Activated CD4-positive, CD25-positive, alpha-beta regulatory T cell (primary cell): ENCODE measurements around the gene AGAP6.
"Not testable (repeated sequence)": the region's sequence is repeated elsewhere in the genome, so short reads cannot be mapped to it uniquely, and the experiment has no call there.

Source experiments
- DNase-seq, 4 experiments: peaks; one replicate each; lab custom pipeline; 2025; lab: John Stamatoyannopoulos, UW

AGAP6 gene

GRCh38 chr10:49988376-49988775, at the start of gene AGAP6:
AGAP6 (plus strand) TSS chr10:49988406; CDS start chr10:49988716, 310 bp downstream.
- not testable (repeated sequence) for DNase-seq

DNA sequence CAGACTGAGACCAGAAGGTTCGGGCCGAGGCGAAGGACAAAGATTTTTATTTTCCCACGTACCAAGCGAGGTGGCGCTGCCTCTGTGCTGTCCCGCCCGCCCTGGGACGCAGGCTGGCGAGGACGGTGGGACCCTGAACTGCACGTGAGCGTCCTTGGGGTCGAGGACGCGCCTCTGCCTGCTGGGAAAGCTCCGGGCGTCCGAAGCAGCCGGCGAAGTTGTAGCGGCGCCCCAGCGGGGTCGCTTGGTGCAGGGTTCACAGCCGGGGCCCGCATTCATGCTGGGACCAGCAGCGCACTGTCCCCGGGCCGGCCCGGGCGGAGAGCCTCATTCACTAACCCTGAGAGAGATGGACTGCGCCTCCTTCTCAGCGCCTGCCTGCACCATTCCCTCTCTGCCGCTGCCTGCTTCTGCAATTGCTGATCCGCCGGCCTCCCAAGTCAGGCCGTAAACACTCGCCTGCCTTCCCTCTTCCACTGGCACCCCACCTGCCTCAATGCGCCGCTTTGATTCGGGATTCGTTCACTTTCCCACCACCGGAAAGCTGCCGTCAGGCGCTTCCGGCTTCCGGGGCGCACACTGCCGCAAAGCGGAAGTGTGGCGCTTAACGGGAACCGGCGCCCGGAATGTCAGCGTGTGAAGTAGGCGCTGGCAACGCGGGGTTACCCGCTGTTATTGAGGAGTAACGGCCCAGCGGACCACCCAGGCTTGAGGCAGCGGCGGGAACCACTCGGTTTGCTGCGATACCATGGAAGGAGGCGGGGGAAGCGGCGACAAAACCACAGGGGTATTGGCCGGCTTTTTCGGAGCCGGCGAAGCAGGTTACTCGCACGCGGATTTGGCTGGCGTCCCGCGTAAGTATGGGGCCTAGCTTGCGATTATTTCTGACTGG, 46.5 kb upstream of the AGAP6 start, which contains the start of the genes PARG and TIMM23B:
Gene PARG, minus strand, starts transcription at position 581 of the 892 bp plus-strand sequence. Its CDS starts 302 bp downstream, at position 279.
Gene TIMM23B, plus strand, starts transcription at position 607 of the 892 bp plus-strand sequence. Its CDS starts 142 bp downstream, at position 749.
- peak; percentile 43 to 60 (median 52) for DNase-seq

- DNase-seq = not testable (repeated sequence)
Observed at GRCh38 chr10:49942339-49942705, 45.9 kb upstream of the AGAP6 start.

DNA sequence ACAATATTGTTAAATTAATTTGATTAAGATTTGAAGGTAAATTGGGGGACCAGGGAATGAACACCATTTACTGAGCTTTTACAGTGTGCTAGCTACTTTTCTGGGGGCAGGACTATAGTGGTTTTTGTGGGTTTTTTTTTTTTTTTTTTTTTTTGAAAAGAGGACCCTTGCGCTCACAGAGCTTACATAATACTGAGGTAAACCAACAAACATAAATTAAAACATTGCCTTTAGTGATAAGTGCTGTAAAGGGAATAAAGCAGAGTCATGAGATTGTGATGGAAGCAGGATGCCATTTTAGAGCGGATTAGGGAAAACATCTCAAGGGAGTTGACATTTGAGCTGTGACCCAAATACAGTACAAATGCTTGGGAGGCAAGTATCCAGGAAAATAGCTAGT, 44.6 kb upstream of the AGAP6 start:
- DNase-seq = not testable (repeated sequence)

DNA sequence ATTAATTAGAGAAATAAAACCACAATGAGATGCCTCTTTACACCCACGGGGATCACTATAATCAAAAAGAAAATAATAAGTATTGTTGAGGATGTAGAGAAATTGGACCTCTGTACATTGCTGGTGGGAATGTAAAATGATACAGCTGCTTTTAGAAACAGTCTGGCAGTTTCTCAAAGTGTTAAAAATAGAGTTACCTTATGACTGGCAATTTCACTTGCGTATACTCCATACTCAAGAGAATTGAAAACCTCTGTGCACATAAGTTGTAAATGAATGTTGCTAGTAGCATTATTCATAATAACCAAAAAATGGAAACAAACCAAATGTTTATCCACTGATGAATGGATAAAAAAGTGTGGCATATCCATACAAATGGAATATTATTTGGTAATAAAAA, 40.1 kb upstream of the AGAP6 start:
- not testable (repeated sequence) for DNase-seq

DNA sequence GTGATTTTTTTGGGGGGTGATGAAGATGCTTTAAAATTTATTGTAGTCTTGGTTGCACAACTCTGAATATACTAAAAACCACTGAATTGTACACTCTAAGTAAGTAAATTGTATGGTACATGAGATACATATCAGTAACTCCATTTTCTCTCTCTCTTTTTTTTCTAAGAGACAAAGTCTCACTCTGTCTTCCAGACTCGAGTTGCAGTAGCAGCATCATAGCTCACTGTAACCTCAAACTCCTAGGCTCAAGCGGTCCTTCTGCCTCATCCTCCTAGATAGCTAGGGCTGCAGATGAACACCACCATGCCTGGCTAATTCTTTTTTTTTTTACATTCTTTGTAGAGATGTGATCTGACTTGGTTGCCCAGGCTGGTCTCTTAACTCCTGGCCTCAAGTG, 39.5 kb upstream of the AGAP6 start:
- not testable (repeated sequence) for DNase-seq

GRCh38 chr10:49952006-49952405, 36.2 kb upstream of the AGAP6 start:
- DNase-seq = not testable (repeated sequence)

- not testable (repeated sequence) for DNase-seq
Observed at GRCh38 chr10:49953122-49953521, 35.1 kb upstream of the AGAP6 start.

- DNase-seq = not testable (repeated sequence)
Observed at GRCh38 chr10:49970331-49970857, 17.8 kb upstream of the AGAP6 start.

- DNase-seq = not testable (repeated sequence)
Observed at GRCh38 chr10:49971466-49971865, 16.7 kb upstream of the AGAP6 start.

GRCh38 chr10:49972094-49972493, 16.1 kb upstream of the AGAP6 start:
- not testable (repeated sequence) for DNase-seq

GRCh38 chr10:49977756-49978155, 10.4 kb upstream of the AGAP6 start:
- DNase-seq = not testable (repeated sequence)

- not testable (repeated sequence) for DNase-seq
Observed at GRCh38 chr10:49987207-49987606, 999 bp upstream of the AGAP6 start.

DNA sequence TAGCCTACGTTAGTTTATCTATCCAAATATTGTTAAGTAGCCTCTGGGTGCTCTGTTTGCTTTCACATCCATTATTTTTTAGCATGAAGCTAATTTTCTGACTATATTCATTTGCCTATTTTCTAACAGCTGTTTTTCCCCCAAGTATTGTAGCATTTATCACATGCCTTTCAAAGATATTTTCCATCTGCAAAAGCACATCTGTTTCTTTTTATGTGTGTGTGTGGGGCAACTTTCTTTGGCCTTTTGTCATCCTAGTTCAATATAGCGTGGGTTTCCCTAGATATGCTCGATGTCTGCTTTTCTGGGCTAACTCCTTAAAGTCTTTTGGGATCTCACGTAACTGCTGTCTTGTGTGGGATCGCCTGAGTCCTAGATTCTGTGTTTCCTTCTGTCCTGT, 7.1 kb downstream of the AGAP6 start:
- DNase-seq = not testable (repeated sequence)

DNA sequence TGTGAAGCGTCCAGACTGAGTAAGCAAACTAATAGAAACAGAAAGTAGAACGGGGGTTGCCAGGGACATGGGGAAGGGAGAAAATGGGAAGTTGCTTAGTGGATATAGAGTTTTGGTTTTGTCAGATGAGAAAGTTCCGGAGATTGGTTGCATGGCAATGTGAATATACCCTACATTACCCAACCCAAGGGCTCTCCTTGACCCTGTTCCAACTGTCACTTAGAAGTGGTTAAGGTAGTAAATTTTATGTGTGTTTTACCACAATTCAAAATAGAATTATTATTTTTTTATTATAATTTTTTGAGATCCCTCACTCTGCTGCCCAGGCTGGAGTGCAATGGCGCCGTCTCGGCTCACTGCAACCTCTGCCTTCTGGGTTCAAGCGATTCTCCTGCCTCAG, 25.8 kb downstream of the AGAP6 start:
- not testable (repeated sequence) for DNase-seq

GRCh38 chr10:50015596-50016220, 27.5 kb downstream of the AGAP6 start:
- not testable (repeated sequence) for DNase-seq

DNA sequence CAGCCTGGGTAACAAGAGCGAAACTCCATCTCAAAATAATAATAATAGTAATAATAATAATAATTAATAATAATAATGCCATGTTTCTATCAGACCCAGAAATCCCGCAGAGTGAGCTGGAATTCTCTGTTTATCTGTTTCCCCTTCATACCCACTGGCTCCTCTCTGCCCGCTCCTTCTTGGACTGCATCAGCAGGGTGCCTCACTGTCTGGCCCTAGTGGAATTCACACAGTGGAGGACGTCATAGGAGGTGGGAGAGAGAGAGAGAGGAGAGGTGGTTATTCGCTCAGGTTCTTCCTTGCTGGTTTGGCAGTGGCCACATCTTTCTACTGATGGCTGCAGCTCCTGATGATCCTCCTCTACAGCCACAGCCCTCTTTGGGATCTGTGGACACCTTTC, 28.7 kb downstream of the AGAP6 start:
- not testable (repeated sequence) for DNase-seq

DNA sequence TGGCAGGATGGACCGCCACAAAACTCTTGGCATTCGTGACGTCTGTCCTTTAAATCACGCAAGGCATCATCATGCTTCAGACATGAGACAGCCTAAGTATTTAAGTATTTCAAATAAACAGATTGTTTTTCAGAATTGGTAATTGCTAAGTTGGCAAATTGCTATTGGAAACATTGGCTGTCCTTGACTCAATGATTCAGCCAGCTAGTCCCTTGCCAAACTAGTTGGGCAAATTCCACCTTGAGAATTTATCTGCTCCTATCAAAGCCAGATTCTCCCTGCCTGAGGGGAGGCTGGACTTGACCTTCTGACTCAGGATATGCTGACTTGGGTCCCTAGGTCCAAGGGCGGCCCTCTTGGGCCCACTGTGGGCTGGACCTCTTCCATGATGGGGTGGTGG, 29.4 kb downstream of the AGAP6 start:
- not testable (repeated sequence) for DNase-seq

DNA sequence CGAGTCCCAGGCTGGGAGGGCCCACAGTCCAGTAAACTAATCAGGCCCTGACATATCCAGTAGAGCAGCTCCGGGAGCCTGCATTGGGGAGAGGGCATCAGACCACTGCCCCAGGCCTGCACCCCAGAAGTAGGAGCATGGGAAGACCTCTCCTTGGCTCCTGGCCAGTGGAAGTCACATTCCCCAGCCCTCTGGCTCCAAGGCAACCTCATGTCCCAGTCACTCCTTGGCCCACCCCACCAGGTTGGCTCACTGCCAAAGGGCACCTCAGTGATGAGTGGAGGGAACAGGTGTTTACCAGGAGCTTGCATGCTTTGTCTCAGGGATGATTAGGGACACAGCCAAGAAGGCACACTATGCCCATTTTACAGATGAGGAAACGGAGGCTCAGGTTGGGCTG, 31.1 kb downstream of the AGAP6 start:
- not testable (repeated sequence) for DNase-seq

GRCh38 chr10:50020451-50021024, 32.3 kb downstream of the AGAP6 start:
- DNase-seq = not testable (repeated sequence)

- DNase-seq = no peak
Observed at GRCh38 chr10:50021646-50022045, 33.4 kb downstream of the AGAP6 start.
